ENCODE measurements around the gene ST13. TPM values are rescaled to one million over a fixed set of nuclear protein-coding genes. Genes with fewer than 3 reads are reported as not detected.
"Not testable (repeated sequence)": the region's sequence is repeated elsewhere in the genome, so short reads cannot be mapped to it uniquely, and the experiment has no call there.

The ST13 gene
- polyA plus RNA-seq, 1 donor (not counting 4 experiments of a cell fraction or from before 2014, with no cell fraction given): 185 TPM

DNA sequence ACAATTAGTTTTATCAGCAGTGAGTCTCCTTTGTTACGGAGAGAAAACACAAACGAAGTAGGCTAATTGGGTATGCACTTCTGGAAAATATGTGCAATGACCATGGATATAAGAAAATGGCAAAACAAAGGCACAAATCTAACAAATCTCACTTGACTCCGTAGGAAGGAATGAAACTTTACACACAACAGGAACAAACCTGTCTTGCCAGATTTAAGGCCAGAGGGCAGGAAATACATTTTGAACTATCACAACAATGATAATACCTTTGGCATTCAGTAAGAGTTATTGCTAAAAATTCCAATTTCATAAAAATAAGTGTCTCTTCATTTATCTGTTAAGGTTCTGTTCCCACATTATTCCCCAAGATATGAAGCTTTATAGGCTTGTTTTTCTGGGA is 73.9 kb downstream of the ST13 start:
- Histone ChIP-seq H3K9me1 (ENCODE audit: control insufficient read depth, extremely low read depth, insufficient read depth, low read length) (no peaks in the 10 kb centered on the region), H3K9ac (ENCODE audit: control insufficient read depth, extremely low read depth, insufficient read depth, low read length) (peak overlapping the region; percentile 26), H4K20me1 (ENCODE audit: control insufficient read depth, extremely low read depth, insufficient read depth, low read length) (no peaks in the 10 kb centered on the region), H3K4me2 (ENCODE audit: control insufficient read depth, extremely low read depth, insufficient read depth, low read depth, low read length) (peak overlapping the region; percentile 69), H3K27ac (ENCODE audit: control insufficient read depth, insufficient read depth, low read length) (peak overlapping the region; percentile 58), H3K36me3 (ENCODE audit: control insufficient read depth in 2 of 2, extremely low read depth in 1 of 2, insufficient read depth in 2 of 2, low read length in 2 of 2) (peaks cover 9 to 15% of the 10 kb centered on the region in 2 experiments), H3K4me1 (ENCODE audit: control insufficient read depth, extremely low read depth, insufficient read depth, low read length) (peaks cover 31% of the 10 kb centered on the region), H3K9me3 (ENCODE audit: control insufficient read depth, low read depth, low read length) (no peaks in the 10 kb centered on the region), H3K79me2 (ENCODE audit: control insufficient read depth, insufficient read depth, low read length) (peaks cover 2% of the 10 kb centered on the region), H3K4me3 (ENCODE audit: control insufficient read depth in 2 of 3, extremely low read depth in 1 of 3, insufficient read depth in 2 of 3, low read depth in 1 of 3, low read length in 3 of 3) (peak overlapping the region in 2 of 3 experiments; percentile 32 to 45), H3K27me3 (ENCODE audit: control insufficient read depth, extremely low read depth, insufficient read depth, low read length) (no peaks in the 10 kb centered on the region), H2AFZ (ENCODE audit: control insufficient read depth, low read length) (peak overlapping the region; percentile 57)
- no peak for DNase-seq (ENCODE audit: low read depth, low spot score)
- dilution Hi-C loops (cut with MboI; ENCODE audit: extremely low pct_ligation_motif_present, low sequenced_read_pairs): no loop called here
- TF ChIP-seq CTCF (optimal IDR thresholded peaks at IDR 0.05 in 1 of 3, IDR thresholded peaks at IDR 0.05 in 1 of 3, conservative IDR thresholded peaks at IDR 0.05 in 1 of 3; ENCODE audit: extremely low read depth in 1 of 3, insufficient read depth in 2 of 3, low read length in 3 of 3): no peak
- no peak for TF ChIP-seq EZH2 (IDR thresholded peaks at IDR 0.05; ENCODE audit: low read length)
- FAIRE-seq: peak; percentile 95

- H3K79me2 ChIP-seq (ENCODE audit: control insufficient read depth, insufficient read depth, low read length); H3K9me1 ChIP-seq (ENCODE audit: control insufficient read depth, extremely low read depth, insufficient read depth, low read length); H3K27me3 ChIP-seq (ENCODE audit: control insufficient read depth, extremely low read depth, insufficient read depth, low read length); H4K20me1 ChIP-seq (ENCODE audit: control insufficient read depth, extremely low read depth, insufficient read depth, low read length); DNase-seq (ENCODE audit: low read depth, low spot score); H3K27ac ChIP-seq (ENCODE audit: control insufficient read depth, insufficient read depth, low read length); H3K9me3 ChIP-seq (ENCODE audit: control insufficient read depth, low read depth, low read length); H3K4me3 ChIP-seq (ENCODE audit: control insufficient read depth in 2 of 3, extremely low read depth in 1 of 3, insufficient read depth in 2 of 3, low read depth in 1 of 3, low read length in 3 of 3); FAIRE-seq; H3K4me2 ChIP-seq (ENCODE audit: control insufficient read depth, extremely low read depth, insufficient read depth, low read depth, low read length); dilution Hi-C loops (cut with MboI; ENCODE audit: extremely low pct_ligation_motif_present, low sequenced_read_pairs); H2AFZ ChIP-seq (ENCODE audit: control insufficient read depth, low read length); H3K9ac ChIP-seq (ENCODE audit: control insufficient read depth, extremely low read depth, insufficient read depth, low read length): not testable (repeated sequence)
- peaks cover 14 to 17% of the 10 kb centered on the region in 2 experiments for H3K36me3 ChIP-seq (ENCODE audit: control insufficient read depth in 2 of 2, extremely low read depth in 1 of 2, insufficient read depth in 2 of 2, low read length in 2 of 2)
- peaks cover 31% of the 10 kb centered on the region for H3K4me1 ChIP-seq (ENCODE audit: control insufficient read depth, extremely low read depth, insufficient read depth, low read length)
Observed at GRCh38 chr22:40781749-40782148, 74.7 kb downstream of the ST13 start.

Small RNA genes within 50 kb of the gene (small RNA-seq; reads per million reads assigned to genes)
- gene JTBP1 (ENCODE audit: insufficient read length in 3 of 3, low read depth in 3 of 3, low replicate concordance in 1 of 3) (0 reads per million in 3 experiments), gene MIR4766 (ENCODE audit: insufficient read length in 3 of 3, low read depth in 3 of 3, low replicate concordance in 1 of 3) (0.13 to 4.3 (median 3.7) reads per million in 3 experiments)

Other genes starting within 250 kb of the ST13 start
- gene MRTFA, start 219.9 kb downstream of the ST13 start, polyA plus RNA-seq: 5.6 to 14.3 TPM (median 6.5 TPM) in 3 replicates
- 0.12 to 0.24 TPM in 2 of 3 replicates, not detected in the other for gene MCHR1, start 177.2 kb downstream of the ST13 start, polyA plus RNA-seq
- gene SLC25A17, start 37.3 kb downstream of the ST13 start, polyA plus RNA-seq: 31.7 to 40.0 TPM (median 38.0 TPM) in 3 replicates
- 18.0 to 27.6 TPM (median 21.1 TPM) in 3 replicates for gene XPNPEP3, start 509 bp upstream of the ST13 start, polyA plus RNA-seq
- gene DNAJB7, start 5.5 kb upstream of the ST13 start, polyA plus RNA-seq: not detected in 3 replicates
- gene RBX1, start 94.7 kb upstream of the ST13 start, polyA plus RNA-seq: 81.5 to 143 TPM (median 104 TPM) in 3 replicates
- 7.9 to 10.5 TPM (median 9.7 TPM) in 3 replicates for gene EP300, start 236.0 kb upstream of the ST13 start, polyA plus RNA-seq